Measurements from ENCODE around the gene KDF1. TPM values are rescaled to one million over a fixed set of nuclear protein-coding genes. Genes with fewer than 3 reads are reported as not detected.

Gene KDF1
- total and polyA plus RNA-seq, 12 donors: 0.15 to 0.26 (median 0.22) TPM; not detected in 7

DNA sequence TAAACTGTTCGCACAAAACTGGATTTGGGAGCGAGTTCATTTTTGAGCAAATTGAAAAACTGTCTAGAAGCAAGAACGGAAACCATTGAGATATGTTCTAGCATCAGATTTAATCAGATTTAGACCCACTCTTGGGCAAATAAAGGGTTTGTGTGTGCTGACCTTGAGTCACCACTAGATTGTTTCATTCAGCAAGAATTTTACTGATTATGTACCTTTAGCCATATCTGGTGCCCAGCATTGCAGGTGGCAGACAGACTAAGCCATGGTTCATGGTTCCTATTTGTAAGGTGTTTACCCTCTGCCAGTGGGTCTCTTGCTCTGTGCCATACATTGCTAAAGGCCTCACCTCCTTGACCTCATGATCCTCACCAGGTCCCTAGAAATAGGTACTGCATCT lies 37.4 kb downstream of the KDF1 start:
- Histone ChIP-seq H3K9me3 (no peaks in the 10 kb centered on the region), H3K4me3 (peak overlapping the region in 6 of 10 donors; percentile 84 to 98 (median 94)), H3K36me3 (peaks cover 0 to 50% (median 21%) of the 10 kb centered on the region in 9 donors), H3K27me3 (no peaks in the 10 kb centered on the region), H3K27ac (no peak overlapping the region), H3K4me1 (peaks cover 7 to 28% (median 22%) of the 10 kb centered on the region in 9 donors)
- TF ChIP-seq, protein P1, sequence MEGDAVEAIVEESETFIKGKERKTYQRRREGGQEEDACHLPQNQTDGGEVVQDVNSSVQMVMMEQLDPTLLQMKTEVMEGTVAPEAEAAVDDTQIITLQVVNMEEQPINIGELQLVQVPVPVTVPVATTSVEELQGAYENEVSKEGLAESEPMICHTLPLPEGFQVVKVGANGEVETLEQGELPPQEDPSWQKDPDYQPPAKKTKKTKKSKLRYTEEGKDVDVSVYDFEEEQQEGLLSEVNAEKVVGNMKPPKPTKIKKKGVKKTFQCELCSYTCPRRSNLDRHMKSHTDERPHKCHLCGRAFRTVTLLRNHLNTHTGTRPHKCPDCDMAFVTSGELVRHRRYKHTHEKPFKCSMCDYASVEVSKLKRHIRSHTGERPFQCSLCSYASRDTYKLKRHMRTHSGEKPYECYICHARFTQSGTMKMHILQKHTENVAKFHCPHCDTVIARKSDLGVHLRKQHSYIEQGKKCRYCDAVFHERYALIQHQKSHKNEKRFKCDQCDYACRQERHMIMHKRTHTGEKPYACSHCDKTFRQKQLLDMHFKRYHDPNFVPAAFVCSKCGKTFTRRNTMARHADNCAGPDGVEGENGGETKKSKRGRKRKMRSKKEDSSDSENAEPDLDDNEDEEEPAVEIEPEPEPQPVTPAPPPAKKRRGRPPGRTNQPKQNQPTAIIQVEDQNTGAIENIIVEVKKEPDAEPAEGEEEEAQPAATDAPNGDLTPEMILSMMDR (IDR thresholded peaks at IDR 0.05): no peak
- WGBS, 2 donors: 89 to 90% methylated on average over 3 of the region's 3 CpGs
- intact Hi-C loops (cut with DNase I): loop anchor here in 1 of 10 donors (5.0 kb wide), 1 partner anchor 74 kb away; no protein-coding TSS in a partner anchor
- DNase-seq (no peak), ATAC-seq (no peak)

- H3K27ac ChIP-seq: peak overlapping the region in 6 of 10 donors; percentile 86 to 95 (median 88)
- DNase-seq: no peak
These were observed 37.9 kb downstream of the KDF1 start for GRCh38 chr1:26922431-26922729.

GRCh38 chr1:26921540-26922430 lies 38.5 kb downstream of the KDF1 start, which contains the start of gene NUDC:
Gene NUDC, plus strand, starts transcription at chr1:26921743. Its CDS starts 106 bp downstream, at chr1:26921849.
- DNase-seq (peak; percentile 96 to 97), ATAC-seq (peak; percentile 96 to 99 (median 99))
- intact Hi-C loops (cut with DNase I): loop anchor here in 1 of 10 donors (2.0 to 5.0 kb wide), 2 partner anchors 31 to 76 kb away; partner anchors contain the start of gene GPN2
- Histone ChIP-seq H3K27me3 (no peaks in the 10 kb centered on the region), H3K27ac (peak within 1 kb of the TSS in 9 of 10 donors; percentile 71 to 95 (median 88)), H3K4me3 (peak within 1 kb of the TSS; percentile 84 to 98 (median 92)), H3K4me1 (peaks cover 7 to 28% (median 22%) of the 10 kb centered on the region in 9 donors), H3K36me3 (peaks cover 0 to 38% (median 19%) of the 10 kb centered on the region in 9 donors), H3K9me3 (no peaks in the 10 kb centered on the region)
- 1 to 2% methylated on average over 83 of the region's 83 CpGs for WGBS, 2 donors
- TF ChIP-seq, protein P1 (IDR thresholded peaks at IDR 0.05): peak in 1 of 9 donors; percentile 18

More at GRCh38 chr1:26922431-26922729, 37.9 kb downstream of the KDF1 start:
- peaks cover 7 to 28% (median 22%) of the 10 kb centered on the region in 9 donors for H3K4me1 ChIP-seq
- ATAC-seq: no peak
- TF ChIP-seq, protein P1 (IDR thresholded peaks at IDR 0.05): no peak
- no peaks in the 10 kb centered on the region for H3K27me3 ChIP-seq
- peaks cover 0 to 44% (median 21%) of the 10 kb centered on the region in 9 donors for H3K36me3 ChIP-seq
- peak overlapping the region; percentile 84 to 98 (median 92) for H3K4me3 ChIP-seq
- no peaks in the 10 kb centered on the region for H3K9me3 ChIP-seq
- intact Hi-C loops (cut with DNase I): loop anchor here in 1 of 10 donors (5.0 kb wide), 1 partner anchor 75 kb away; no protein-coding TSS in a partner anchor
- 23 to 26% methylated on average over 6 of the region's 6 CpGs for WGBS, 2 donors

- DNase-seq (no peak), ATAC-seq (peak; percentile 8 to 60 (median 45))
- peaks cover 0 to 32% (median 13%) of the 10 kb centered on the region in 9 donors for H3K36me3 ChIP-seq
- intact Hi-C loops (cut with DNase I): loop anchor here in 1 of 10 donors (2.0 to 5.0 kb wide), 2 partner anchors 30 to 76 kb away; partner anchors contain the start of gene GPN2
- TF ChIP-seq, protein P1 (IDR thresholded peaks at IDR 0.05): no peak
- 10 to 14% methylated on average over 7 of the region's 7 CpGs for WGBS, 2 donors
- H3K27ac ChIP-seq: peak overlapping the region in 9 of 10 donors; percentile 26 to 95 (median 88)
- H3K27me3 ChIP-seq: no peaks in the 10 kb centered on the region
- peak overlapping the region in 9 of 10 donors; percentile 84 to 98 (median 93) for H3K4me3 ChIP-seq
- H3K9me3 ChIP-seq: no peaks in the 10 kb centered on the region
- H3K4me1 ChIP-seq: peaks cover 7 to 28% (median 22%) of the 10 kb centered on the region in 9 donors
These were observed 39.1 kb downstream of the KDF1 start for GRCh38 chr1:26921126-26921539.

Data from heart right ventricle (tissue), 16 donors.